ENCODE results near the gene SLC35B4.
"Not testable (repeated sequence)": the region's sequence is repeated elsewhere in the genome, so short reads cannot be mapped to it uniquely, and the experiment has no call there.

Gene SLC35B4

DNA sequence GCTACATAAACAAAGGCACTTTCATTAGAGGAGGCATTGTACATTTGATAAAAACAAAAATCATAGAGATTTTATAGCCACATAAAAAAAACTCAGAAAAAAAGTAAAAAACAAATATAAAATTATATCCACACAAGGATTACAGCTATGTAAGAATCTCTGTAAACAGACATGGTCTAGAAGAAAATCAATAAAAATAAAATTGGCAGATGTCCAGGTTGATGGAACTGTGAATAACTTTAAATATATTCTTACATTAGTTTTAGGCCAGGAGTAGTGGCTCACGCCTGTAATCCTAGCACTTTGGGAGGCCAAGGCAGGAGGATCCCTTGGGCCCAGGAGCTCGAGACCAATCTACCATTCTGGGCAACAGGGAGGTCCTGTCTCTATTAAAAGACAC lies 19.2 kb downstream of the SLC35B4 start (continued):
- TF ChIP-seq, protein P1, sequence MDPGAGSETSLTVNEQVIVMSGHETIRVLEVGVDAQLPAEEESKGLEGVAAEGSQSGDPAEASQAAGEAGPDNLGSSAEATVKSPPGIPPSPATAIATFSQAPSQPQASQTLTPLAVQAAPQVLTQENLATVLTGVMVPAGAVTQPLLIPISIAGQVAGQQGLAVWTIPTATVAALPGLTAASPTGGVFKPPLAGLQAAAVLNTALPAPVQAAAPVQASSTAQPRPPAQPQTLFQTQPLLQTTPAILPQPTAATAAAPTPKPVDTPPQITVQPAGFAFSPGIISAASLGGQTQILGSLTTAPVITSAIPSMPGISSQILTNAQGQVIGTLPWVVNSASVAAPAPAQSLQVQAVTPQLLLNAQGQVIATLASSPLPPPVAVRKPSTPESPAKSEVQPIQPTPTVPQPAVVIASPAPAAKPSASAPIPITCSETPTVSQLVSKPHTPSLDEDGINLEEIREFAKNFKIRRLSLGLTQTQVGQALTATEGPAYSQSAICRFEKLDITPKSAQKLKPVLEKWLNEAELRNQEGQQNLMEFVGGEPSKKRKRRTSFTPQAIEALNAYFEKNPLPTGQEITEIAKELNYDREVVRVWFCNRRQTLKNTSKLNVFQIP (CRISPR knock-in tag; IDR thresholded peaks at IDR 0.05; ENCODE audit: borderline replicate concordance, low read depth): no peak
- no peak for TF ChIP-seq ZNF565 (CRISPR knock-in tag; conservative IDR thresholded peaks at IDR 0.05; ENCODE audit: low read depth)
- TF ChIP-seq ZNF70 (CRISPR knock-in tag; IDR thresholded peaks at IDR 0.05): no peak
- TF ChIP-seq ARNTL (CRISPR knock-in tag; IDR thresholded peaks at IDR 0.05; ENCODE audit: borderline replicate concordance, low read depth): no peak
- TF ChIP-seq ZFP30 (CRISPR knock-in tag; IDR thresholded peaks at IDR 0.05): no peak
- TF ChIP-seq TCF4 (CRISPR knock-in tag; IDR thresholded peaks at IDR 0.05; ENCODE audit: borderline replicate concordance): no peak
- no peak for TF ChIP-seq ISL1 (CRISPR knock-in tag; IDR thresholded peaks at IDR 0.05)

DNA sequence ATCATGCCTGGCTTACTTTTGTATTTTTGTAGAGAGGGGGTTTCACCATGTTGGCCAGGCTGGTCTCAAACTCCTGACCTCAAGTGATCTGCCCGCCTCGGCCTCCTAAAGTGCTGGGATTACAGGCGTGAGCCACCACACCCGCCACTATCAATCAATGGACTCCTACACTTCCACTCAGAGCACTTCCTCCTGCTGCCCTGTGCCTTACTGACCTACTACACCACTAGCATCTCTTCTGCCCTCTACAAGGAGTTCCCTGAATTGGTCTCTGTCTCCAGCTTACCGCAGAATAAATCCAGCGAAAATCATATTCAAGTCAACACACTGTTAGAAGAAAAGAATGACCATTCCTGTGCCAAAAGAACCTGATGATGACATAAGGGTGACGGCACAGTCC lies 20.7 kb downstream of the SLC35B4 start:
- not testable (repeated sequence) for ATAC-seq

DNA sequence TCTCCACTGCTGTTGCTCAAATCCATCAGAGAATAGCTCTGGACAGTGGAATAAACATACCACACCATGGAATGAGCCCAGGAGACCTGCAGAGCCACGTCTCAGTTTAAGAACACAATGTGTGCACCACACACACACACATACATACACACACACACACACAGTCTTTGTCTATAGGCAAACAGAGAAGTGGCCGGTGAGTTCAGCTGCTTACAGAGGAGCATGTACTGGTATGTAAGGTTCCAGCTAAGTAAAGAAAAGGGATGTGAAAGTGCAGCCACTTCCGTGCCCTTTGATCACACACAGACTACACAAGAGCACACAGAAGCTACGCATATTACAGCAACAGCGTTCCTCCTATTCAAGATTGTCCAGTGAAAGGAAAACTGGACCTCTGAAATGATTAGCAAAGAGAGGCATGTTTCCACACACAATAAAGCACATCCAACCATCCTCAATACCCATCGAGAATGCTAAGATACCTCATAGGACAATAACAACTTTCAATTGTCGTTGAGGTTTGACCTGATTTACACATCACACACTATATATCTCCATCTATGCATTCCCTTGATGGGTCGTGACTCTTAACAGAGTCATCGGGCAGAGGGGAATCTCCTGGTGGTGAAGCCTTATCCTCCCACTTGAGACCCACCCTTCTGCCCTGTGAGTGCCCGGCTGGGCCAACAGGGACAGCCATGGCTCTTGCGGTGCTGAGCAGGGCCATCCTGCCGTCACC lies 23.6 kb downstream of the SLC35B4 start:
- TF ChIP-seq OSR1 (CRISPR knock-in tag; IDR thresholded peaks at IDR 0.05): no peak
- TF ChIP-seq ZC3H10 (CRISPR knock-in tag; IDR thresholded peaks at IDR 0.05): no peak
- TF ChIP-seq TOX (CRISPR knock-in tag; IDR thresholded peaks at IDR 0.05; ENCODE audit: borderline replicate concordance): no peak
- no peak for TF ChIP-seq ZNF565 (CRISPR knock-in tag; conservative IDR thresholded peaks at IDR 0.05; ENCODE audit: low read depth)
- no peak for TF ChIP-seq ZFP3 (CRISPR knock-in tag; IDR thresholded peaks at IDR 0.05)
- no peak for TF ChIP-seq CSDC2 (CRISPR knock-in tag; IDR thresholded peaks at IDR 0.05)
- no peak for TF ChIP-seq BACH2 (CRISPR knock-in tag; IDR thresholded peaks at IDR 0.05; ENCODE audit: borderline replicate concordance)
- no peak; the same call in 2 of the 3 replicates for ATAC-seq

DNA sequence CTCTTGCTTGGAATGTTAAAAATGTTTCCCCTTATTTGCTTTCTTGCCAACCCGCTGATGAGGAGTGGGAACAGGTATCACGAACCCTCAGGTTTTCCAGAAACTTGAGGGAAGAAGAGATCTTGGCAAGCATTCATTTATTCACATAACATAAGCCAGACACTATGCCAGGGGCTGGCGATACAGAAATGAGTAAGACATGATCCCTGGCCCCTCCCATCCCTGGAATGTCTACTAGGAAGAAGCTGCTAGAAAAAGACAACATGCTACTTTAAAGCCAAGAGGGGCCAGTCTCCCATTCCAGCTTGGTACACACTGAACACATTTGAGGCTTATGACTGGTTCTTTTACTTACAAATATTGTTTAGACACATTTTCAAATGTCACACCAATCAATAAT lies 26.4 kb downstream of the SLC35B4 start:
- peak; percentile 66 for ATAC-seq
- no peak for TF ChIP-seq SNAI2 (CRISPR knock-in tag; IDR thresholded peaks at IDR 0.05)
- no peak for TF ChIP-seq ARNTL (CRISPR knock-in tag; IDR thresholded peaks at IDR 0.05; ENCODE audit: borderline replicate concordance, low read depth)
- TF ChIP-seq, protein P2, sequence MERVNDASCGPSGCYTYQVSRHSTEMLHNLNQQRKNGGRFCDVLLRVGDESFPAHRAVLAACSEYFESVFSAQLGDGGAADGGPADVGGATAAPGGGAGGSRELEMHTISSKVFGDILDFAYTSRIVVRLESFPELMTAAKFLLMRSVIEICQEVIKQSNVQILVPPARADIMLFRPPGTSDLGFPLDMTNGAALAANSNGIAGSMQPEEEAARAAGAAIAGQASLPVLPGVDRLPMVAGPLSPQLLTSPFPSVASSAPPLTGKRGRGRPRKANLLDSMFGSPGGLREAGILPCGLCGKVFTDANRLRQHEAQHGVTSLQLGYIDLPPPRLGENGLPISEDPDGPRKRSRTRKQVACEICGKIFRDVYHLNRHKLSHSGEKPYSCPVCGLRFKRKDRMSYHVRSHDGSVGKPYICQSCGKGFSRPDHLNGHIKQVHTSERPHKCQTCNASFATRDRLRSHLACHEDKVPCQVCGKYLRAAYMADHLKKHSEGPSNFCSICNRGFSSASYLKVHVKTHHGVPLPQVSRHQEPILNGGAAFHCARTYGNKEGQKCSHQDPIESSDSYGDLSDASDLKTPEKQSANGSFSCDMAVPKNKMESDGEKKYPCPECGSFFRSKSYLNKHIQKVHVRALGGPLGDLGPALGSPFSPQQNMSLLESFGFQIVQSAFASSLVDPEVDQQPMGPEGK (CRISPR knock-in tag; IDR thresholded peaks at IDR 0.05; ENCODE audit: borderline replicate concordance): no peak
- no peak for TF ChIP-seq CSDC2 (CRISPR knock-in tag; IDR thresholded peaks at IDR 0.05)
- no peak for TF ChIP-seq ISL1 (CRISPR knock-in tag; IDR thresholded peaks at IDR 0.05)
- no peak for TF ChIP-seq ESRRG (CRISPR knock-in tag; IDR thresholded peaks at IDR 0.05)
- TF ChIP-seq, protein P3, sequence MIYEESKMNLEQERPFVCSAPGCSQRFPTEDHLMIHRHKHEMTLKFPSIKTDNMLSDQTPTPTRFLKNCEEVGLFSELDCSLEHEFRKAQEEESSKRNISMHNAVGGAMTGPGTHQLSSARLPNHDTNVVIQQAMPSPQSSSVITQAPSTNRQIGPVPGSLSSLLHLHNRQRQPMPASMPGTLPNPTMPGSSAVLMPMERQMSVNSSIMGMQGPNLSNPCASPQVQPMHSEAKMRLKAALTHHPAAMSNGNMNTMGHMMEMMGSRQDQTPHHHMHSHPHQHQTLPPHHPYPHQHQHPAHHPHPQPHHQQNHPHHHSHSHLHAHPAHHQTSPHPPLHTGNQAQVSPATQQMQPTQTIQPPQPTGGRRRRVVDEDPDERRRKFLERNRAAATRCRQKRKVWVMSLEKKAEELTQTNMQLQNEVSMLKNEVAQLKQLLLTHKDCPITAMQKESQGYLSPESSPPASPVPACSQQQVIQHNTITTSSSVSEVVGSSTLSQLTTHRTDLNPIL (CRISPR knock-in tag; IDR thresholded peaks at IDR 0.05; ENCODE audit: low read depth): no peak
- TF ChIP-seq ZC3H10 (CRISPR knock-in tag; IDR thresholded peaks at IDR 0.05): no peak
- TF ChIP-seq, protein P4, sequence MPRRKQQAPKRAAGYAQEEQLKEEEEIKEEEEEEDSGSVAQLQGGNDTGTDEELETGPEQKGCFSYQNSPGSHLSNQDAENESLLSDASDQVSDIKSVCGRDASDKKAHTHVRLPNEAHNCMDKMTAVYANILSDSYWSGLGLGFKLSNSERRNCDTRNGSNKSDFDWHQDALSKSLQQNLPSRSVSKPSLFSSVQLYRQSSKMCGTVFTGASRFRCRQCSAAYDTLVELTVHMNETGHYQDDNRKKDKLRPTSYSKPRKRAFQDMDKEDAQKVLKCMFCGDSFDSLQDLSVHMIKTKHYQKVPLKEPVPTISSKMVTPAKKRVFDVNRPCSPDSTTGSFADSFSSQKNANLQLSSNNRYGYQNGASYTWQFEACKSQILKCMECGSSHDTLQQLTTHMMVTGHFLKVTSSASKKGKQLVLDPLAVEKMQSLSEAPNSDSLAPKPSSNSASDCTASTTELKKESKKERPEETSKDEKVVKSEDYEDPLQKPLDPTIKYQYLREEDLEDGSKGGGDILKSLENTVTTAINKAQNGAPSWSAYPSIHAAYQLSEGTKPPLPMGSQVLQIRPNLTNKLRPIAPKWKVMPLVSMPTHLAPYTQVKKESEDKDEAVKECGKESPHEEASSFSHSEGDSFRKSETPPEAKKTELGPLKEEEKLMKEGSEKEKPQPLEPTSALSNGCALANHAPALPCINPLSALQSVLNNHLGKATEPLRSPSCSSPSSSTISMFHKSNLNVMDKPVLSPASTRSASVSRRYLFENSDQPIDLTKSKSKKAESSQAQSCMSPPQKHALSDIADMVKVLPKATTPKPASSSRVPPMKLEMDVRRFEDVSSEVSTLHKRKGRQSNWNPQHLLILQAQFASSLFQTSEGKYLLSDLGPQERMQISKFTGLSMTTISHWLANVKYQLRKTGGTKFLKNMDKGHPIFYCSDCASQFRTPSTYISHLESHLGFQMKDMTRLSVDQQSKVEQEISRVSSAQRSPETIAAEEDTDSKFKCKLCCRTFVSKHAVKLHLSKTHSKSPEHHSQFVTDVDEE (CRISPR knock-in tag; IDR thresholded peaks at IDR 0.05): no peak
- no peak for TF ChIP-seq ZFP30 (CRISPR knock-in tag; IDR thresholded peaks at IDR 0.05)
- no peak for TF ChIP-seq ZFP3 (CRISPR knock-in tag; IDR thresholded peaks at IDR 0.05)
- no peak for TF ChIP-seq TCF4 (CRISPR knock-in tag; IDR thresholded peaks at IDR 0.05; ENCODE audit: borderline replicate concordance)
- no peak for TF ChIP-seq GLIS3 (CRISPR knock-in tag; IDR thresholded peaks at IDR 0.05)
- TF ChIP-seq, protein P1 (CRISPR knock-in tag; IDR thresholded peaks at IDR 0.05; ENCODE audit: borderline replicate concordance, low read depth): no peak
- TF ChIP-seq ZNF70 (CRISPR knock-in tag; IDR thresholded peaks at IDR 0.05): no peak
- no peak for TF ChIP-seq TOX (CRISPR knock-in tag; IDR thresholded peaks at IDR 0.05; ENCODE audit: borderline replicate concordance)
- TF ChIP-seq, protein P5, sequence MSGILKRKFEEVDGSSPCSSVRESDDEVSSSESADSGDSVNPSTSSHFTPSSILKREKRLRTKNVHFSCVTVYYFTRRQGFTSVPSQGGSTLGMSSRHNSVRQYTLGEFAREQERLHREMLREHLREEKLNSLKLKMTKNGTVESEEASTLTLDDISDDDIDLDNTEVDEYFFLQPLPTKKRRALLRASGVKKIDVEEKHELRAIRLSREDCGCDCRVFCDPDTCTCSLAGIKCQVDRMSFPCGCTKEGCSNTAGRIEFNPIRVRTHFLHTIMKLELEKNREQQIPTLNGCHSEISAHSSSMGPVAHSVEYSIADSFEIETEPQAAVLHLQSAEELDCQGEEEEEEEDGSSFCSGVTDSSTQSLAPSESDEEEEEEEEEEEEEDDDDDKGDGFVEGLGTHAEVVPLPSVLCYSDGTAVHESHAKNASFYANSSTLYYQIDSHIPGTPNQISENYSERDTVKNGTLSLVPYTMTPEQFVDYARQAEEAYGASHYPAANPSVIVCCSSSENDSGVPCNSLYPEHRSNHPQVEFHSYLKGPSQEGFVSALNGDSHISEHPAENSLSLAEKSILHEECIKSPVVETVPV (CRISPR knock-in tag; IDR thresholded peaks at IDR 0.05): no peak
- TF ChIP-seq OSR1 (CRISPR knock-in tag; IDR thresholded peaks at IDR 0.05): no peak
- TF ChIP-seq RARB (CRISPR knock-in tag; IDR thresholded peaks at IDR 0.05): no peak
- TF ChIP-seq ZNF8 (CRISPR knock-in tag; IDR thresholded peaks at IDR 0.05): no peak

Data from SK-N-SH treated with all-trans-retinoic acid at 6 μM for 48 hours (cell line).